ENCODE data around the gene TOMM34. TPM values are rescaled to one million over a fixed set of nuclear protein-coding genes. Genes with fewer than 3 reads are reported as not detected.

The TOMM34 gene
- total RNA-seq, 1 experiment from 2014 or later, result 37.5 TPM

DNA sequence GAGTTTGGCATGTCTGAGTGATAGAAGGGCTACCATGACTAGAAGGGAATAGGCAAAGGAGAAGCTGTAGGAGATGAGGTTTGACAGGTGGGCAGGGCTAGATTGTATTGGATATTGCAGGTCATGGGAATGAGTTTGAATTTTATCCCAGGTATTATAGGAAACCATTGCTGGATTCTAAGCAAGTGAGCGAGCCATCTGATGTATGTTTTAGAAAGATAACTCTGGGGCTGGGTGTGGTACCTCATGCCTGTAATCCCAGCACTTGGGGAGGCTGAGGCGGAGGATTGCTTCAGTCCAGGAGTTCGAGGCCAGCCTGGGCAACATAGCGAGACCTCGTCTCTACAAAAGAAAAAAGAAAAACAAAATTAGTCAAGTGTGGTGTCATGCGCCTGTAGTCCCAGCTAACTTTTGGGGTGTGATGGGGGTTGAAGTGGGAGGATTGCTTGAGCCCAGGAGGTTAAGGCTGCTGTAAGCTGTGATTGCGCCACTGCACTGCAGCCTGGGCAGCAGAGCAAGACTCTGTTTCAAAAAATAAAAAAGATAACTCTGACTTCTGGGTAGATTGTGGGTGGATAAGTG is 23.0 kb upstream of the TOMM34 start:
- no peak overlapping the region for H4K8ac ChIP-seq (replicated peaks; ENCODE audit: insufficient read length, low read depth, low read length)

More for the DNA sequence above, 23.0 kb upstream of the TOMM34 start:
- Mint-ChIP-seq H3K27ac (no peak overlapping the region; a peak in 1 of 7 replicates), H3K4me3 (no peak overlapping the region), H3K36me3 (ENCODE audit: insufficient read depth in 1 of 3, low read depth in 3 of 3) (peaks cover 7 to 69% (median 50%) of the 10 kb centered on the region in 3 experiments; a peak in 6 of 7 replicates), H3K27me3 (ENCODE audit: low read depth) (no peaks in the 10 kb centered on the region), H3K4me1 (no peaks in the 10 kb centered on the region), H3K9me3 (no peaks in the 10 kb centered on the region)
- Histone ChIP-seq H3K4me1 (ENCODE audit: insufficient read depth, low read length) (no peaks in the 10 kb centered on the region), H3T11ph (ENCODE audit: low read length) (no peak overlapping the region), H2BK15ac (ENCODE audit: low read depth, low read length) (no peak overlapping the region), H3K56ac (ENCODE audit: insufficient read length, low read depth, low read length) (no peak overlapping the region), H3K27ac (ENCODE audit: insufficient read length, low read depth, low read length) (no peak overlapping the region), H2AK5ac (ENCODE audit: insufficient read length, low read length) (no peak overlapping the region), H3K23me2 (ENCODE audit: insufficient read length, low read depth, low read length, poor library complexity, severe bottlenecking) (no peaks in the 10 kb centered on the region), H2BK12ac (ENCODE audit: insufficient read length, low read depth, low read length) (no peak overlapping the region), H3K9ac (ENCODE audit: extremely low read depth, insufficient read length, low read length) (no peak overlapping the region), H3K79me1 (ENCODE audit: insufficient read depth, low read depth, low read length, poor library complexity, severe bottlenecking) (no peaks in the 10 kb centered on the region), H2BK20ac (ENCODE audit: low read depth, low read length, poor library complexity, severe bottlenecking) (no peak overlapping the region), H3K4ac (ENCODE audit: low read depth, low read length) (no peak overlapping the region), H2BK120ac (ENCODE audit: low read depth, low read length, poor library complexity, severe bottlenecking) (no peak overlapping the region), H3K9me3 (ENCODE audit: control insufficient read depth, low read depth, low read length) (no peaks in the 10 kb centered on the region), H3K14ac (ENCODE audit: insufficient read depth, low read length) (no peak overlapping the region), H3K27me3 (ENCODE audit: insufficient read depth, low read length) (no peaks in the 10 kb centered on the region), H3K23ac (ENCODE audit: insufficient read length, low read depth, low read length) (no peak overlapping the region), H3K79me2 (ENCODE audit: insufficient read depth, low read length) (no peaks in the 10 kb centered on the region), H3K18ac (ENCODE audit: insufficient read length, low read depth, low read length) (no peak overlapping the region), H2BK5ac (ENCODE audit: insufficient read length, low read length) (no peak overlapping the region), H4K20me1 (ENCODE audit: control insufficient read depth, insufficient read depth, insufficient read length) (no peaks in the 10 kb centered on the region), H4K91ac (ENCODE audit: insufficient read length, low read depth, low read length) (no peak overlapping the region), H3K4me2 (ENCODE audit: insufficient read depth, insufficient read length, low read length) (no peak overlapping the region), H2AFZ (ENCODE audit: low read length) (no peak overlapping the region), H4K5ac (ENCODE audit: insufficient read length, low read depth, low read length) (no peak overlapping the region)
- WGBS (ENCODE audit: extremely low coverage, insufficient read length, low lambda C conversion rate), result no CpG with 5 or more reads among the region's 7 CpGs
- DNase-seq, result no peak
- TF ChIP-seq, protein P1, sequence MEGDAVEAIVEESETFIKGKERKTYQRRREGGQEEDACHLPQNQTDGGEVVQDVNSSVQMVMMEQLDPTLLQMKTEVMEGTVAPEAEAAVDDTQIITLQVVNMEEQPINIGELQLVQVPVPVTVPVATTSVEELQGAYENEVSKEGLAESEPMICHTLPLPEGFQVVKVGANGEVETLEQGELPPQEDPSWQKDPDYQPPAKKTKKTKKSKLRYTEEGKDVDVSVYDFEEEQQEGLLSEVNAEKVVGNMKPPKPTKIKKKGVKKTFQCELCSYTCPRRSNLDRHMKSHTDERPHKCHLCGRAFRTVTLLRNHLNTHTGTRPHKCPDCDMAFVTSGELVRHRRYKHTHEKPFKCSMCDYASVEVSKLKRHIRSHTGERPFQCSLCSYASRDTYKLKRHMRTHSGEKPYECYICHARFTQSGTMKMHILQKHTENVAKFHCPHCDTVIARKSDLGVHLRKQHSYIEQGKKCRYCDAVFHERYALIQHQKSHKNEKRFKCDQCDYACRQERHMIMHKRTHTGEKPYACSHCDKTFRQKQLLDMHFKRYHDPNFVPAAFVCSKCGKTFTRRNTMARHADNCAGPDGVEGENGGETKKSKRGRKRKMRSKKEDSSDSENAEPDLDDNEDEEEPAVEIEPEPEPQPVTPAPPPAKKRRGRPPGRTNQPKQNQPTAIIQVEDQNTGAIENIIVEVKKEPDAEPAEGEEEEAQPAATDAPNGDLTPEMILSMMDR (conservative IDR thresholded peaks at IDR 0.05), result no peak
